T-helper 2 cell treated with Interferon-gamma antibody and Interleukin-4, amounts not matched to agents 100 ng/mL and 5 ng/mL, for 36 hours (primary cell): ENCODE measurements around the gene EIF5. TPM values are rescaled to one million over a fixed set of nuclear protein-coding genes. Genes with fewer than 3 reads are reported as not detected.
"Not testable (repeated sequence)": the region's sequence is repeated elsewhere in the genome, so short reads cannot be mapped to it uniquely, and the experiment has no call there.

Experiments
- intact Hi-C: fragments of 100-400 bp; cut with micrococcal nuclease; formaldehyde crosslinking; loops from one replicate; pipeline ENCODE4 v1.15.1; 2023
- total RNA-seq: library from RNA; stranded (reverse); gene quantifications from 2 replicates; pipeline ENCODE4 v1.2.3, GENCODE V29; 2022

EIF5 gene
- total RNA-seq, 1 donor from 2014 or later: 206 TPM

- intact Hi-C loops: loop anchor here (10.0 kb wide), 2 partner anchors 558 to 738 kb away; partner anchors contain the start of genes RCOR1 and TRAF3
Measured at GRCh38 chr14:103332143-103332919, 1.7 kb upstream of the EIF5 start.

- intact Hi-C loops: loop anchor here (1.0 to 10.0 kb wide), 3 partner anchors 50 to 740 kb away; partner anchors contain the start of genes MARK3, RCOR1 and TRAF3
Measured at GRCh38 chr14:103334644-103335622, 896 bp downstream of the EIF5 start.

- intact Hi-C loops: loop anchor here (10.0 kb wide), 2 partner anchors 561 to 741 kb away; partner anchors contain the start of genes RCOR1 and TRAF3
Measured at GRCh38 chr14:103336191-103336590, 2.2 kb downstream of the EIF5 start.

- intact Hi-C loops: loop anchor here (10.0 kb wide), 2 partner anchors 563 to 743 kb away; partner anchors contain the start of genes RCOR1 and TRAF3
Measured at GRCh38 chr14:103337794-103338193, 3.8 kb downstream of the EIF5 start.

GRCh38 chr14:103339561-103339960 lies 5.5 kb downstream of the EIF5 start:
- intact Hi-C loops: loop anchor here (10.0 kb wide), 2 partner anchors 565 to 745 kb away; partner anchors contain the start of genes RCOR1 and TRAF3

GRCh38 chr14:103340480-103341212 lies 6.6 kb downstream of the EIF5 start:
- intact Hi-C loops: no loop called here

- intact Hi-C loops: no loop called here
Measured at GRCh38 chr14:103341250-103342129, 7.5 kb downstream of the EIF5 start.

GRCh38 chr14:103343164-103343879 lies 9.3 kb downstream of the EIF5 start:
- intact Hi-C loops: no loop called here

GRCh38 chr14:103343905-103344797 lies 10.1 kb downstream of the EIF5 start:
- intact Hi-C loops: no loop called here

GRCh38 chr14:103346286-103346685 lies 12.2 kb downstream of the EIF5 start:
- intact Hi-C loops: no loop called here

GRCh38 chr14:103347091-103347815 lies 13.2 kb downstream of the EIF5 start:
- intact Hi-C loops: no loop called here

GRCh38 chr14:103348154-103348553 lies 14.1 kb downstream of the EIF5 start:
- intact Hi-C loops: no loop called here

GRCh38 chr14:103349982-103350381 lies 15.9 kb downstream of the EIF5 start:
- intact Hi-C loops: no loop called here

GRCh38 chr14:103353362-103353761 lies 19.3 kb downstream of the EIF5 start:
- intact Hi-C loops: no loop called here

- intact Hi-C loops: no loop called here
Measured at GRCh38 chr14:103354141-103354540, 20.1 kb downstream of the EIF5 start.

GRCh38 chr14:103356024-103356682 lies 22.1 kb downstream of the EIF5 start:
- intact Hi-C loops: no loop called here

- intact Hi-C loops: not testable (repeated sequence)
Measured at GRCh38 chr14:103357552-103357951, 23.5 kb downstream of the EIF5 start.
